Measurements from ENCODE around the gene CNPY1. TPM values are rescaled to one million over a fixed set of nuclear protein-coding genes. Genes with fewer than 3 reads are reported as not detected.

The CNPY1 gene
- total RNA-seq, 1 donor from 2014 or later, result not detected

DNA sequence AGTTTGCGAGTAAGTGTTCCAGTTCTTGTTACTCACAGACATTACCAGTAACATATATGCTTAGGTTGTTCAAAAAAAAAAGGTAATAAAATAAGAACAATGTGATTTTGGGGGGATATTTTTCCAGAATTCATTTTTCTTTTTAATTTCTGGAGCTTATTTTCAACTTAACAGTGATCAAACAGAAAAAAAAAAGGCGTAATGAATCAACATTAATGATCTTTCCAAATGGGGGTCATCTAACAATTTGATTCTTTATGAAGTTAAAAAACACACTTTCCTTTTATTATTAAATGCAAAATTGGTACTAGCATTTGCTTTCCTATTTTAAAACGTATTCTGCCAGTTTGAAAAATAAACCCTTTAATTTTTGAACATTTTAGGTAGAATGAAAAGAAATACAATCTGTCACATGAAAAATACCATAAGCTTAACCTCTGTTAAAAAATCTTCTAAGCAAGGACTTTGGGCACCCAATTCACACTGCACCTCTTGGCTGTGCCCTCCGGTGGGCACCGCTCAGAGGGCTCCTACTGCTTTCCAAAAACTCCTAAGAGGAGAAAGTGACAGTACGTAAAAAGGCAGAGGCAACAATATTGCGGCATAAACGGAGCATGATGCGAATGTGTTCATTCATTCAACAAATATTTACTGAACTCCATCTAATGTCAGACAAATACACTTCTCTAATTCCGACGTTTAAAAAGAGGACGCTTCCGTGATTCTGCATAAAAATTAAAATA lies 32.6 kb downstream of the CNPY1 start:
- H3K27ac Mint-ChIP-seq, result no peak overlapping the region
- no peaks in the 10 kb centered on the region for H3K9me3 Mint-ChIP-seq
- no peak for TF ChIP-seq CTCF (IDR thresholded peaks at IDR 0.05; ENCODE audit: unreplicated experiment)
- no peaks in the 10 kb centered on the region for H3K36me3 Mint-ChIP-seq
- DNase-seq (ENCODE audit: low spot score in 2 of 2, unreplicated experiment in 2 of 2), result no peak
- no peak overlapping the region for H3K4me3 Mint-ChIP-seq
- peaks cover 9% of the 10 kb centered on the region for H3K4me1 Mint-ChIP-seq
- H3K27me3 Mint-ChIP-seq (ENCODE audit: low read depth), result peaks cover 99% of the 10 kb centered on the region

GRCh38 chr7:155512246-155512887 lies 34.0 kb downstream of the CNPY1 start:
- no peak overlapping the region for H3K27ac Mint-ChIP-seq
- peaks cover 99% of the 10 kb centered on the region for H3K27me3 Mint-ChIP-seq (ENCODE audit: low read depth)

GRCh38 chr7:155511702-155511996 lies 34.7 kb downstream of the CNPY1 start:
- Mint-ChIP-seq H3K4me3 (no peak overlapping the region), H3K27ac (no peak overlapping the region), H3K4me1 (peaks cover 9% of the 10 kb centered on the region), H3K27me3 (ENCODE audit: low read depth) (peaks cover 99% of the 10 kb centered on the region), H3K36me3 (no peaks in the 10 kb centered on the region), H3K9me3 (no peaks in the 10 kb centered on the region)
- no peak for TF ChIP-seq CTCF (IDR thresholded peaks at IDR 0.05; ENCODE audit: unreplicated experiment)
- DNase-seq (ENCODE audit: low spot score in 2 of 2, unreplicated experiment in 2 of 2), result no peak

More at GRCh38 chr7:155512246-155512887, 34.0 kb downstream of the CNPY1 start:
- no peak for TF ChIP-seq CTCF (IDR thresholded peaks at IDR 0.05; ENCODE audit: unreplicated experiment)
- no peaks in the 10 kb centered on the region for H3K9me3 Mint-ChIP-seq
- no peaks in the 10 kb centered on the region for H3K36me3 Mint-ChIP-seq
- H3K4me1 Mint-ChIP-seq, result peaks cover 9% of the 10 kb centered on the region
- no peak for DNase-seq (ENCODE audit: low spot score in 2 of 2, unreplicated experiment in 2 of 2)
- no peak overlapping the region for H3K4me3 Mint-ChIP-seq

- no peak for DNase-seq (ENCODE audit: low spot score in 2 of 2, unreplicated experiment in 2 of 2)
- TF ChIP-seq CTCF (IDR thresholded peaks at IDR 0.05; ENCODE audit: unreplicated experiment), result no peak
- peaks cover 99% of the 10 kb centered on the region for H3K27me3 Mint-ChIP-seq (ENCODE audit: low read depth)
- H3K27ac Mint-ChIP-seq, result no peak overlapping the region
- no peaks in the 10 kb centered on the region for H3K36me3 Mint-ChIP-seq
- no peaks in the 10 kb centered on the region for H3K9me3 Mint-ChIP-seq
- H3K4me3 Mint-ChIP-seq, result no peak overlapping the region
- peaks cover 9% of the 10 kb centered on the region for H3K4me1 Mint-ChIP-seq
Measured at GRCh38 chr7:155510975-155511701, 35.2 kb downstream of the CNPY1 start.

DNA sequence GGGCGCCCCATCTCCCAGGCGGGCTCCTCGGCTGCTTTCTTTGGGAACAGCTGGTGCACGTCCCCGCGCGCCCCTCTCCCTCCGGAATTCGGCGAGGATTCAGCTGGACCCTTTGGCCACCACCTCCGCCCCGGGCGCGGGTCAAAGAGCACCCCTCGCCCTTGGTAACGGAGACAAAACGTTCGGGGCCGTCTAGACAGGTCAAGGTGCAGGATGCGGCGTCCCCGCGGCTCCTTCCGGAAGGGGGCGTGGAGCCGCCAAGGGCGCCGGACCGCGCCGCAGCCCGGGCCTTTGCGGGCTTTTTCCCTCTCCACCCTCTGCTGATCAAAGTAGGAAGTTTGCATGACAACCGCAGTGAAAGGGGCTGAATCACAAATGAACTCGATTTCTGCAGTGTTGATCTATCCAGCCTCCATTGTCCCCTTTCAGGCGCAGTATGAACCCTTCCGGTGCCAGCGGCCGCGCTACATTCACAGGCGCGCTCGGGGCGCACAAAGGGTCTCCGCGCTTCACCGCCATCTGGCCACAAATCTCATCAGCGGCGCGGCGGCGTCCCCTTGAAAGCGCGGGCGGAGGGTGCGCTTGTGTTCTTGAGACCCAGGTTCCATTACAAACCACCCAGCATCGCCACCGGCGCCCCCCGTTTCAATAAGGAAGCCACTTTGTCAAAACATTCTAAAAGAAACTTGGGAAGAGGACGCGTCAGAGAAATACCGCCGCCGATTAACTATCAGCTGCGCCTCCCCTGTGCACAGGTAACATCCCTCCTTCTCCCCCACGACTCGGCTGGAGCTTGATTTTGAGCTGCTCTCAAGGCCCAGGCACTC lies 36.4 kb downstream of the CNPY1 start:
- Mint-ChIP-seq H3K4me3 (peak overlapping the region; percentile 58), H3K27ac (no peak overlapping the region), H3K9me3 (no peaks in the 10 kb centered on the region), H3K4me1 (peaks cover 9% of the 10 kb centered on the region), H3K36me3 (no peaks in the 10 kb centered on the region), H3K27me3 (ENCODE audit: low read depth) (peaks cover 99% of the 10 kb centered on the region)
- no peak for DNase-seq (ENCODE audit: low spot score in 2 of 2, unreplicated experiment in 2 of 2)
- no peak for TF ChIP-seq CTCF (IDR thresholded peaks at IDR 0.05; ENCODE audit: unreplicated experiment)

Data from mesothelial cell of epicardium (in vitro differentiated cells).